NCI-H748 (cell line): ENCODE data around the gene CCDC122.

Experiments used
- DNase-seq: peaks from one replicate; lab custom pipeline; 2025; ENCODE audit not compliant: unreplicated experiment; lab: John Stamatoyannopoulos, UW

The CCDC122 gene

DNA sequence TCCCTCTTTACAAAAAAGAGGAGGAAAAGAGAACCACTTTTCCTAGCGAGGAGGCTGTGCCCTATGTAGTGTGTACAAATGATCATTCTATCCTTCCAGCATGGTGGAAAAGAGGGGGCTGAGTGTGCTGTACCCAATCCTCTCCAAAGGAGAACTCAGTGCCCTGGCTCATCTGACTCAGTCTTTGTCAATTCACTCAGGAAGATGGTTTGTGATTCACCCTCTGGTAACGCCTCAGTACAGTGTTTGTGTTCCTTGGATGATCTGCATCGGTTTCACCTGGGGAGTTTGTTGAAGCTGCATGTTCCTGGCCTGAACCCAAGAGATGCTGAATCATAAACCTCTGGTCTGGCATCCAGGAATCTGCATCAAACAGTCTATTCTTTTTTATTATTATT, 74.5 kb downstream of the CCDC122 start:
- DNase-seq: peak; percentile 23

DNA sequence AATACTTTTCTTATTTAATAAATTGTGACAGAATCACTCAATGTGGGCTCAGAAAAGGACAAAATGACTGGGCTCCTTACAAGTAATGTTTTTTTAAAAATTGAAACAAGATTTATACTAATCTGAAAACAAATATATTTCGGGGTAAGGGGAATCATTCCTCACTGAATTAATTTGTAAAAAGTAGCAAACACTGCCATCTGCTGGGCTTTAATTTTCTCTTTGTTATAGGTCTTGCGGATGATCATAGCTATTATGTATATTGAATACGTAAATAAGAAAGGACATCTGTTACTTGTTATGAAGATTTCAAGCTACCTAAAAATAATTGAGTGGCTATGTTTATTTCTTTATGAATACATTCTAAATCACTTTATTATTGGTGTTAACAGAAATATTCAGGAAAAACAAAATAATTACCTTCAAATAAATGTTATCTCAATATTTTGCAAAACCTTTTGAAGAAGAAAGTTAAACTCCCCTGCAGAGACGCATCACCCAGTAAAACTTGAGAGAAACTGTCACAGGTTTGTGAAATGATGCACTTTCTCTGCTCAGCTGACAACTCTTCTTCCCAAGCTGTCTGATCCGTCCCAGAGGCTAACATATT, 75.0 kb downstream of the CCDC122 start:
- DNase-seq: peak; percentile 79

DNA sequence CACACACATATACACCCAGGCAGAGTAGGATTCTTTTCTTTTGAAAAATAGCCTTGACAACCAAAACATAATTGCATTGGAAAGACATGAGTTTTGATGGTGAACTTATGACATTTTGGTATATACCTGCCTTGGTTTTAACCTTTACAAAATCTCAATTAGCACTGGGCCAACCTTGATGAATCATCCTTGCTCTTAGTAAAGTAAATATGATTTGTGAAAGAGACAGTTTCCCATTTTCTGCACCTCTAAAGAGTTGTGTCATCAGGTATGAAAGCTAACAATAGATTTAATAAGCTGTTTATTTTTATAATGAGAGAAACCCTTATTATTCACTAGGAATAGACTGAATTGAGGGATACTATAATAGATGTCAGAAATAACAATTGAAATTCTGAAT, 77.0 kb downstream of the CCDC122 start:
- peak; percentile 69 for DNase-seq

DNA sequence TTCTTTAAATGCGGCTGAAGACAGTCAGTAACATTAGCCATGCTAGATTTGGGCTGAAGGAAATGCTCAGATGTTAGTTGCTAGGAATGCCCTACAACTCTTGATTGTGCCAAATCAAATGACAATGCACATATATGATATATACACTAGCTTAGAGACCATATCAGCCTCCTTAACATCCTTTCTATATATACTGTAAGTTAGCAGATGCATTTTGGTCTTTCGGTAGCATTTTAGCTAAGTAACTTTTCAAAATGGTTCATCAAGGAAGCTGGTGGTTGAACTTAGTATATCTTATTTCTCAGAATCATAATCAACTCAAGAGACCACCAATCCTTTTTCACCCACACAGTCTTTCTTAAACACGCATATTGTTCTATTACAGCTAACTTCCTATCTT, 78.7 kb downstream of the CCDC122 start:
- DNase-seq: no peak

DNA sequence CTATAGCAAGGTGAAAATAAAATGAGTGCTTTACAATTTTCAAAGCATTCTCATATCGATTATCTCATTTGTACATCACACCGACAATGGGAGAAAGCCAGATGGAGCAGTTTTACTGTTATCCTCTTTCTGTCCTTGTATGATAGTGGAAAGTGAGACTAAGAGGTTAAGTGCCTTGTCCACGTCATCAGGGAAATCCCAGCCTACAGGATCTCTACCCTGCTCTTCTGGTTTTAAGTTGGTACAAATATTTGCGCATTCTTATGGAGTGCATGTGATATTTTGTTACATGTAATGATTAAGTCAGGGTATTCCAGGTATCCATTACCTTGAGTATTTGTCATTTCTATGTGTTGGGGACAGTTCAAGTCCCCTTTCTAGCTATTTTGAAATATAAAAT, 80.3 kb downstream of the CCDC122 start:
- peak; percentile 28 for DNase-seq

DNA sequence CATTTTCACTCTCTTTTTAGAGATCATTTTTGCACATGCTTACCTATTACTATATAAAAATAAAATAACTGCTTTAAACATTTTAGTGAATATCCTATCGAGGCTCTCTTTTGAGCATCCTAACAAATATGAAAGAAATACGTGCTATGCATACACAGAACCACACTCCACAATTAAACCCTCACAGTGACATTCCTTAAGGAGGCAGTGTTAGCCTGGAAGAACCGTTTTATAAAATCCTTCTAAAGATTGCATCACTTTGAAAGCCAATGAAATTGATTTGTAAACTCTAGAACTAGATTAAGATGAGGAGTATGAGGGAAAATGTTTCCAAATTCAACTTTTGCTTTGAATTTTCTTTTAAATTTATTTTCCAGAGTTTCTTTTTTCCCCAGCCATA, 81.7 kb downstream of the CCDC122 start:
- no peak for DNase-seq

DNA sequence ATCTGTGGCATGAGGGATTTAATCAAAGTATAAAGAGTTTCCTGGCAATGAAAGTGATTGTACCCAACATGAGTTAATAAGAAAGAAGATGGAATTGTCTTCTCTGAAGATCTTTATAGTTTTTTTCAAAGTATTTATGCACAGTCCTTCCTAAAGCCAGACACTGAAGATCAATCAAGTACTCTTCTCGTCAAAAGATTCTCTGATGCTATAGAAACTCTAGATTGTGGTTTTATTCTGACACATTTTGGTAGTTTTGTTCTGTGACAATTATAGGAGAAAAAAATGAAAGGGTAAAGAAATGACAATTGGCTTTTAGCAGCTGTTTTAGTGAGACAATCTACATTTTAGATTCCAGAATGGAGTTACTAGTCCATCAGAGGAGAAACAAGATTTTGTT, 82.4 kb downstream of the CCDC122 start:
- DNase-seq: no peak

DNA sequence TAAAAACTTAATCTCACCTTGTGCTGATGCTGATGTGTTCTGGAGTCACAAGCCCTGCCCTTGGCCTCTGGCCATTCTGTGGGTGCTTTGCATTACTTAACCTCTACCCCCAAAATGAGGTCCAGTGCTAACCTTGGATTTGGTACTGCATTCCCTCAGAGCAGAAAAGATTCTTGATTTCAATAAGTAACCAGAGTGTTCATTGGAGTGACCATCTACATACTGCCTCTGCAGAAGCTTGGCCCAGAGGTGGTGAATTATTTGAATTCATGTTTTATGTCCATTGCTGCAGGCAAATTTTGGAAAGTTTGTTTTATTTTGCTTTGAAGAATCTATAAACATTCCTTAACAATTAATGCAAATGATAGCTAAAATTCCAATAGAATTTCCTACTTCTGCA, 85.1 kb downstream of the CCDC122 start:
- DNase-seq: no peak

DNA sequence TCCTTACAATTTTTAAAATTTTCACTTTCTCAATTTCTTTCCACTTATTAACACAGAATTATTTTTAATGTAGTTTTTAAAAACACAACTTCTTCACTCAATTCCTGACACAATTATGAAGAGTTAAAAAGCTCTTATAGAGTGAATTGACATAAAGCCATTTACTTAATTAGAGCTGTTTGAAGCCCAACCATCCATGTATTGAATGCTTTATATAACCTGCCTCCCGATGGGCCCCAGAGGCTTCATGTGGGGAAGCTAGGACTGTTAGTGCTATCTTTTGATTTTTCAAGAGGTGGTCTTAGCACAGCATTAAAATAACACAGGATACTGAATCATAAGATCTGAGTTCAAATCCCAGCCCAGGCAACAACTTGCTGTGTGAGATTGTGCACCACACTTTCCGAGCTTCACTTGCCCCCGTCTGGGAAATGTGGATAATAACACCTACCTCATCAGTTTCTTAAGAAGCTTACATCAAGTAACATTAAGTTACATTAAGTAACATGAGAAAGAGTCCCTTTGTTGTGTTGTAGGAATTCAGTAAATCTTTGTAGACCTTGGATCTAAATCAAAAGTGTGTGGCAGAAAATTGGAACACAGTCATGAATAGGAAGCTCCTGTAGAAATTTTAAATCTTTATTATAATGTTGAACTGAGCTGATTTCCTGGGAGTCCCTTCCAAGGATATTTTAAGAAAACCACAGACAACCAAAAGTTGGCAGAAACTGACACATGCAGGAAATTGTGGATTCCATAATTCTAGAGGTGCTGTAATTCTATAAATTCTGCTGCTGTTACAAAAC, 87.3 kb downstream of the CCDC122 start:
- DNase-seq: peak; percentile 58

DNA sequence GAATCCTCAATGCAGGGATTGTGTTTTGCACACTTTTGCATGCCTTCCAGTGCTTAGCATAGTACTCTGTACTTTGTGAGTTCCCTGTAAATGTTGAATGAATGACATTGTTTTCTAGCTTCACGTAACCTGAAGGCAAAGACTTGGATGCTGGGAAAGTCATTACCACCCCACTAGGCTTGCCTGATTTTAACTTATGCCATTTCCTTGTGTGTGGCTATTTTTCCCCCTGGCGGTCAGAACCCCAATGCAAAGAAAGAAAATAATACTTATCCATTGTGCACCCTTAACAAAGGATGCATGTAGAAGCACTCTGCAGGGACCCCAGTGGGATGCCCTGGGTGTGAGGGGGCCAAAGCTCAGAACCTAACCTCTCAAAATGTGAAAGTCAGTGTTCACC, 91.5 kb downstream of the CCDC122 start:
- DNase-seq: peak; percentile 57

DNA sequence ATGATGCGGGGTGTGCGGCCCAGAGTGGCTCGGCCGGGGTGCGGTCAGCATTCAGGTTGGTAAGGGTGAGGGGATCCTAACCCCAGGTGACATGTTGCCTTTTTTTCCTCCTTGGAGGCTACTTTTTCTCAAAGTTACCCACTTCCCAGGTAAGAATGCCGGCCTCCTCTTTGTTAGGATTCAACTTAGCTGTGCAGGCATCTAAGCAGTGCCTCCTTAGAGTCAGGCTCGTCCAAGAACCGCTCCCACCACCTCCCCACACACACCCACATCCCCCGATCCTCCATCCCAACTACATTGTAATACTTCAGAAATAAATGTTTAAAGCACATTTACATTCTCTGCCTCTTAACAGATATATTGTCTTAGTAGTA, 92.0 kb downstream of the CCDC122 start:
- DNase-seq: no peak

DNA sequence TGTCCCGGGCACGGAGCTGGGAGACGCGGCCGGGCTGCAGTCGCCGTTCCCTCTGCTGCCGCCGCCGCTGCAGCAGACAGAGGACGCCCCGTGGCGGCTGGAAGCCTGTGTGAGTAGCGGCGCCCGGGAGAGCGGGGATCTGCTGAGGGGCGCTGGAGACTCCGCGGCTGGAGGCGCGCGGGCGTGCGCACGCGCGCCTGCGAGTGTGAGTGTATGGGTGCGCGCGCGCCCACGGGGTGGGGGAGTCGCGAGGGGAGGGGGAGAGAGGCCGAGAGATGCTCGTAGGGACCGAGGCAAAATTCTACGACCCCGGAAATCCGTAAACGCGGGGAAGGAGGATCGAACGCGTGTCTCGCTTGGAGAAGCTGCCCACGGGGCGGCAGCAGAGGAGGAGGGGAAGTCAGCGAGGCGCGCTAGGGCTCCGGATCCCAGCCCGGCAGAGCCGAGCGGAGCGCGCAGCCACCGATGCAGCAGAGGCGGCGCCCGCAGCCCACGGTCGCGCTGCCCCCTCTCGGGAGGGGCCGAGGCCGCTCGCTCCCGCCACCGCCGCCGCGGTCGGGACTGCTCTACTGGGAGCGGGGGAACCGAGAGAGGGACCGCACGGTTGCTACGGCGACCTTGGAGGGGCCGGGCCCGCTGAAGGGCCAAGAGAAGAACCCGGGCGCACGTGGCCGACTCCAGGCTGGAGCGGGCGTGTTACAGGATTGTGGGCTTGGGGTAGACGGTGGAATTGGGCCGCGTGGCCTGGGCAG, 92.6 kb downstream of the CCDC122 start, which contains the start of gene ENOX1:
ENOX1 (minus strand) TSS at position 207 of the 752 bp plus-strand sequence.
- peak; percentile 83 for DNase-seq

DNA sequence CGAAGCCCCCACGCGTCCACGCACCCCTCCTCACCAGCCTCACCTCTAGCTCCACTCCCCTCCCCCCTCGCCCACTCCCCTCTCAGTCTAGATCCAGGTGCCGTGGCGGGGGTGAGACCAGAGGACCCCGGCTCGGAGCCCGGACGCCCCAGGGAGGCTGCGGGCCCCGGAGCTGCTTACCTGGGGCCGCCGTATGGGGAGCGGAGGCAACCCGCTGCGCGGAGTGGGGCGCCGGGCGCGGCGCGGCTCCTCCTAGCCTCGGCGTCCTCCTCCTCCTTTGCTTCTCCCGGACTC, 93.1 kb downstream of the CCDC122 start:
- no peak for DNase-seq
